T-helper 17 cell (primary cell): Measurements from ENCODE around the gene PRSS36. TPM values are rescaled to one million over a fixed set of nuclear protein-coding genes. Genes with fewer than 3 reads are reported as not detected.
"Not testable (repeated sequence)": the region's sequence is repeated elsewhere in the genome, so short reads cannot be mapped to it uniquely, and the experiment has no call there.

Source experiments
- ATAC-seq: fragments of 150-1000 bp; cut with Tn5 transposase; 2 replicates; pipeline ENCODE4 v1.10.0; 2021; ENCODE audit warnings: mild to moderate bottlenecking, moderate library complexity
- DNase-seq, 3 donors: peaks; one replicate each; pipeline versions ENCODE4 v3.0.0 to v3.0.0-alpha.2; 2020 to 2021
- H3K9me3 ChIP-seq: one replicate; pipeline ENCODE4 v1.7.0; 2013; ENCODE audit warnings: low read length, mild to moderate bottlenecking; ENCODE audit not compliant: control insufficient read depth, poor library complexity, severe bottlenecking
- H3K27ac Mint-ChIP-seq: one replicate; pipeline ENCODE4 v1.8.0; 2022; ENCODE audit warnings: mild to moderate bottlenecking, moderate library complexity, mixed read lengths
- H3K27me3 Mint-ChIP-seq: one replicate; pipeline ENCODE4 v1.8.0; 2022; ENCODE audit warnings: mixed read lengths
- H3K36me3 Mint-ChIP-seq: one replicate; pipeline ENCODE4 v1.8.0; 2022; ENCODE audit warnings: low read depth, mixed read lengths
- H3K4me1 Mint-ChIP-seq: one replicate; pipeline ENCODE4 v1.8.0; 2022; ENCODE audit warnings: mild to moderate bottlenecking, mixed read lengths
- H3K4me3 Mint-ChIP-seq: one replicate; pipeline ENCODE4 v1.8.0; 2022; ENCODE audit warnings: mild to moderate bottlenecking, moderate library complexity, mixed read lengths
- total RNA-seq, 4 donors: library from RNA in 2 of 4; stranded (reverse) in 2 of 4; gene quantifications; one replicate each; pipeline ENCODE4 v1.2.3 and lab custom pipeline; 2022 to 2026

Gene PRSS36
- total RNA-seq, 2 donors from 2014 or later, result 0.10 to 0.47 TPM

DNA sequence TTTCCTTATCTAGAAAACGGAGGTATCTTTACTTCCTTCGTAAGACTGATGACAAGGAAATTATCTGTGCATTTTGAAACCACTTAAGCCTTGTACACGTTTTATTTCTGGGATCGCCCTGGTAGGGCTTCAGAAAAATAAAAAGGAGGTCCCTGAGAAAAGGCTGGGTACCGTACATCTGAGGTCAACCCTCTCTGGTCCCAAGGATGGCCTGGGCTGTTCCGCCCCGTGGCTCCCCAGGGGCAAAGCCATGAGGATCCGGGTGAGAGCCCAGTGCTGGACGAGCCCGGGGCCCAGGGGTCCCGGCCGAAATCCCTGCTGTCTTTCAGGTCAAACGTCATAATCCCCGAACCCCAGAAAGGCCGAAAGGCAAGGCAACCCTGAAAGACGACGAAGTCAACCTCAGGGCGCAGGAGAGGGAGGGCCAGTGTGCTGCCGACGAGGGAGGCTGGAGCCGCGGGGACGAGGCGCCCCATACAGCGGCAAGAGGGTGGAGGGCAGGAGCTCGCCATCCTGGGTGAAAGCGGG, 29.4 kb upstream of the PRSS36 start:
- no peaks in the 10 kb centered on the region for H3K27me3 Mint-ChIP-seq
- no peak for ATAC-seq
- no peaks in the 10 kb centered on the region for H3K9me3 ChIP-seq
- H3K4me3 Mint-ChIP-seq, result peak overlapping the region; percentile 95
- peak overlapping the region; percentile 99 for H3K27ac Mint-ChIP-seq
- peaks cover 44% of the 10 kb centered on the region for H3K4me1 Mint-ChIP-seq
- peaks cover 8% of the 10 kb centered on the region for H3K36me3 Mint-ChIP-seq
- no peak for DNase-seq

- no peaks in the 10 kb centered on the region for H3K9me3 ChIP-seq
- Mint-ChIP-seq H3K27ac (peak overlapping the region; percentile 79), H3K4me1 (peaks cover 26% of the 10 kb centered on the region), H3K4me3 (peak overlapping the region; percentile 80), H3K36me3 (peaks cover 3% of the 10 kb centered on the region), H3K27me3 (no peaks in the 10 kb centered on the region)
- ATAC-seq (peak; percentile 28), DNase-seq (peak in 1 of 3 donors; percentile 28)
These were observed 27.3 kb upstream of the PRSS36 start for GRCh38 chr16:31177136-31177535.

DNA sequence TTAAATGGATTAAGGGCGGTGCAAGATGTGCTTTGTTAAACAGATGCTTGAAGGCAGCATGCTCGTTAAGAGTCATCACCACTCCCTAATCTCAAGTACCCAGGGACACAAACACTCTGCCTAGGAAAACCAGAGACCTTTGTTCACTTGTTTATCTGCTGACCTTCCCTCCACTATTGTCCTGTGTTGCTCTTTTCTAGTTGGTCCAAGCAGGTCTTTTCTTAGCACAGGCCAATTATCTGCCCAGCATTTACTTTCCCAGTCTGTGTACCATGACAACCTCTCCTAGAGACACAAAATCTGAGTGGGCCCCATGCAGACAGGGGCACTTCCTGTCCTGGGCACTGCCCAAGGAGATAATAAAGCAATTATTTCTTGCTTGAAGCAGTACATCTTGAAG, 20.2 kb upstream of the PRSS36 start:
- H3K9me3 ChIP-seq, ATAC-seq, H3K4me3 Mint-ChIP-seq, DNase-seq, H3K36me3 Mint-ChIP-seq, H3K27me3 Mint-ChIP-seq, H3K4me1 Mint-ChIP-seq, H3K27ac Mint-ChIP-seq: not testable (repeated sequence)

GRCh38 chr16:31168848-31169247, 19.0 kb upstream of the PRSS36 start:
- no peak for DNase-seq
- no peak overlapping the region for H3K27ac Mint-ChIP-seq
- H3K27me3 Mint-ChIP-seq, result peaks cover 6% of the 10 kb centered on the region
- H3K9me3 ChIP-seq, result no peaks in the 10 kb centered on the region
- H3K4me1 Mint-ChIP-seq, result peaks cover 2% of the 10 kb centered on the region
- no peaks in the 10 kb centered on the region for H3K36me3 Mint-ChIP-seq
- ATAC-seq, result no peak
- no peak overlapping the region for H3K4me3 Mint-ChIP-seq

DNA sequence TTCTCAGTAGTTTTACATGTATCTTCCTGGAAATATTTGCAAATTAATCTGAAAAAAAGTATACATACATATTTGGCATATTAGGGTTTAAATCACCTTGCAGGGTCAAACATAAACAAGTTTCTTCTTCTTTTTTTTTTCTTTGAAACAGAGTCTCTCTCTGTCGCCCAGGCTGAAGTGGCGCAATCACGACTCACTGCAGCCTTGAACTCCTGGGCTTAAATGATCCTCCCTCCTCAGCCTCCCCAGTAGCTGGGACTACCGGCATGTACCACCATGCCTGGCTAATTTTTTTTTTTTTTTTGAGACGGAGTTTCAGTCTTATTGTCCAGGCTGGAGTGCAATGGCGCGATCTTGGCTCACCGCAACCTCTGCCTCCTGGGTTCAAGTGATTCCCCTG, 17.4 kb upstream of the PRSS36 start:
- Mint-ChIP-seq H3K27ac (no peak overlapping the region), H3K36me3 (no peaks in the 10 kb centered on the region), H3K4me1 (peaks cover 2% of the 10 kb centered on the region)

GRCh38 chr16:31157136-31157535, 7.3 kb upstream of the PRSS36 start:
- H3K27ac Mint-ChIP-seq, result no peak overlapping the region

More for the DNA sequence above, 17.4 kb upstream of the PRSS36 start:
- no peak overlapping the region for H3K4me3 Mint-ChIP-seq
- DNase-seq, result no peak
- H3K9me3 ChIP-seq, result no peaks in the 10 kb centered on the region
- no peak for ATAC-seq
- H3K27me3 Mint-ChIP-seq, result peaks cover 6% of the 10 kb centered on the region

DNA sequence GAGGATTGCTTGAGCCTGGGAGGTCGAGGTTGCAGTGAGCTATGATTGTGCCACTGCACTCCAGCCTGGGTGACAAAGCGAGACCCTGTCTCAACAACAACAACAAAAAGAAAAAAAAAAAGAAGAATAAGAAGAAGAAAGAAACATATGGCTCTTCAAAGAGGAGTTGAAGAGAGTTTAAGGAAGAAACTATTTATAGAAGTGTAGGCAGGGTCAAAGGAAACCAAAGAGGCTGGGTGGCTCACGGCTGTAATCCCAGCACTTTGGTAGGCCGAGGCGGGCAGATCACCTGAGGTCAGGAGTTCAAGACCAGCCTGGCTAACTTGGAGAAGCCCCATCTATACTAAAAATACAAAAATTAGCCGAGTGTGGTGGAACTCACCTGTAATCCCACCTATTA, 1.1 kb upstream of the PRSS36 start:
- H3K27ac Mint-ChIP-seq, H3K4me3 Mint-ChIP-seq, H3K4me1 Mint-ChIP-seq, H3K9me3 ChIP-seq, H3K36me3 Mint-ChIP-seq, DNase-seq, ATAC-seq: not testable (repeated sequence)
- peaks cover 17% of the 10 kb centered on the region for H3K27me3 Mint-ChIP-seq

More at GRCh38 chr16:31157136-31157535, 7.3 kb upstream of the PRSS36 start:
- Mint-ChIP-seq H3K4me3 (no peak overlapping the region), H3K27me3 (peaks cover 5% of the 10 kb centered on the region), H3K4me1 (peaks cover 5% of the 10 kb centered on the region), H3K36me3 (no peaks in the 10 kb centered on the region)
- ATAC-seq (no peak), DNase-seq (no peak)
- no peaks in the 10 kb centered on the region for H3K9me3 ChIP-seq

- H3K27me3 Mint-ChIP-seq, result peaks cover 17% of the 10 kb centered on the region
- H3K9me3 ChIP-seq, result no peaks in the 10 kb centered on the region
- no peak for DNase-seq
- ATAC-seq, result no peak
- no peaks in the 10 kb centered on the region for H3K36me3 Mint-ChIP-seq
- H3K4me3 Mint-ChIP-seq, result no peak overlapping the region
- H3K4me1 Mint-ChIP-seq, result peaks cover 6% of the 10 kb centered on the region
- no peak overlapping the region for H3K27ac Mint-ChIP-seq
These were observed 534 bp downstream of the PRSS36 start for GRCh38 chr16:31149332-31149731.

DNA sequence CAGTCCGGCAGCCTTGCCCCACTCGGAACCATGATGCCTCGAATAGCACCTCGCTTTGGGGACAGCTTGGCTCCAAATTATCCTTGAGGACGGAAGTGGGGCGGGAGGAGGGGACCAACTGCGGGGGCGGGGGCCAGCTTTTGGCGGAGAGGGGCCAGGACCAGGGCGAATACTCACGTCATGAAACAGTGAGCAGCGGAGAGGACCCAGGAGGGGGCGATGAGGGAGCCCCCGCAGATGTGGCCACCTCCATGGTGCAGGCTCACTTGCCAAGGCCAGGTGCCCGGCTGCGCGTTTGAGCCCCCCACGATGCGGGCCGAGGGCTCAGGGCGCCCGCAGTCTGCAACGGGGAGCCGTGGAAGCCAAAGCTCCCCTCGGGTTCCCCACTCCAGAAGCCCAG, 970 bp downstream of the PRSS36 start:
- Mint-ChIP-seq H3K36me3 (no peaks in the 10 kb centered on the region), H3K4me1 (peaks cover 6% of the 10 kb centered on the region), H3K27ac (no peak overlapping the region), H3K4me3 (no peak overlapping the region), H3K27me3 (peaks cover 16% of the 10 kb centered on the region)
- no peak for ATAC-seq
- H3K9me3 ChIP-seq, result no peaks in the 10 kb centered on the region
- DNase-seq, result no peak

GRCh38 chr16:31148281-31148728, 1.6 kb downstream of the PRSS36 start:
- Mint-ChIP-seq H3K36me3 (no peaks in the 10 kb centered on the region), H3K4me3 (no peak overlapping the region)

DNA sequence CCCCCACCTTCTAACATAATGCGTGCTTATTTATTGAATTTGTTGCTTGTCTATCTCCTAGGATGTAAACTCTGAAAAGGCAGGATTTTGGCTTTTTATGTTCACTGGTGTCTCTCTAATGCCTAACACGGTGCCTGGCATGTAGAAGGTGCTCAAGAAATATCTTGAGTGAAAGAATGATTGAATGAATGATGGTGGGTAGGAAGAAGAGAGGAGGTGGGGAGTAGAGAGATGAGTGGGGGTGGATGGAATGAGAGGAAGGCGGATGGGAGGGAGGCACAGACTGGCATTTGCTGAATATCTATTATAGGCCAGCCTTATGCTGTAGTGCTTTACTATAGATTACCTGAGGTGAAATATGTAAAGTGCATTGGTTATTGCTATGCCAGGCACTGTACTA, 2.3 kb downstream of the PRSS36 start:
- H3K4me3 Mint-ChIP-seq, result no peak overlapping the region
- ATAC-seq, result no peak
- peaks cover 16% of the 10 kb centered on the region for H3K27me3 Mint-ChIP-seq
- peaks cover 9% of the 10 kb centered on the region for H3K4me1 Mint-ChIP-seq
- no peaks in the 10 kb centered on the region for H3K9me3 ChIP-seq
- no peaks in the 10 kb centered on the region for H3K36me3 Mint-ChIP-seq
- no peak overlapping the region for H3K27ac Mint-ChIP-seq
- no peak for DNase-seq

More at GRCh38 chr16:31148281-31148728, 1.6 kb downstream of the PRSS36 start:
- no peaks in the 10 kb centered on the region for H3K9me3 ChIP-seq
- ATAC-seq (no peak), DNase-seq (no peak)
- H3K27ac Mint-ChIP-seq, result no peak overlapping the region
- H3K27me3 Mint-ChIP-seq, result peaks cover 16% of the 10 kb centered on the region
- H3K4me1 Mint-ChIP-seq, result peaks cover 9% of the 10 kb centered on the region

DNA sequence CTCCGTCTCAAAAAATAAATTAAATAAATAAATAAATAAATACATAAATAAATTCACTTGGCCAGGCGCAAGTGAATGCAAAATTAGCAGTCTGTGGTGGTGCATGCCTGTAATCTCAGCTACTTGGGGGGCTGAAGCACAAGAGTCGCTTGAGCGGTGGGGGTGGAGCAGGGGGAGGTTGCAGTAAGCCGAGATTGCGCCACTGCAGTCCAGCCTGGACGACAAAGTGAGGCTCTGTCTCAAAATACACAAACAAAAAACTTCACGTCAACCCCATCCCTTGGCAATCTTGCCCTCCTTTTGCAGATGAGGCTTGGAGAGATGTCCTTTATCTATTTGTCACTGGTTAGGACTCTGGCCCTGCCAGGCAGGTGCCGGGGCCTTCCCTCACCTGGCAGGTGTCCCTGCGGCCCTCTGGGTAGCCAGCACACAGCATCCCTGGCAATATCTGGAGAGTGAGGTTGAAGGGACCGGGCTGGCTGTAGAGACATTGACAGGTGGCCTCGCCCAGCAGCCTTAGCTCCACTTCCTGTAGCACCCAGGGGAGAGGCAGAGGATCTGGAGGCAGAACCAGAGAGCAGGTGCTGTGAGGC, 4.4 kb downstream of the PRSS36 start:
- DNase-seq, result no peak
- no peak overlapping the region for H3K4me3 Mint-ChIP-seq
- no peaks in the 10 kb centered on the region for H3K9me3 ChIP-seq
- ATAC-seq, result no peak
- H3K4me1 Mint-ChIP-seq, result peaks cover 11% of the 10 kb centered on the region
- peaks cover 16% of the 10 kb centered on the region for H3K27me3 Mint-ChIP-seq
- no peak overlapping the region for H3K27ac Mint-ChIP-seq
- H3K36me3 Mint-ChIP-seq, result no peaks in the 10 kb centered on the region

DNA sequence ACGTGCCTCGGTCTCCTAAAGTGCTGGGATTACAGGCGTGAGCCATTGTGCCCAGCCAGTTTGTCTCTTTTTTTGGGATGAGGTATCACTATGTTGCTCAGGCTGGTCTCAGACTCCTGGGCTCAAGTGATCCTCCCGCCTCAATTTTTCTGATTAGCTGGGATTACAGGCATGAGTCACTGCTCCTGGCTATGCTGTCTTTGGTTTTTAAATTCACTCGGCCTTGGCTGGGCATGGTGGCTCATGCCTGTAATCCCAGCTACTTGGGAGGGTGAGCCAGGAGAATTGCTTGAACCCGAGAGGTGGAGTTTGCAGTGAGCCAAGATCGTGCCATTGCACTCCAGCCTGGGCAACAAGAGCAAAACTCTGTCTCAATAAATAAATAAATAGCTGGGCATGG, 5.4 kb downstream of the PRSS36 start:
- not testable (repeated sequence) for H3K4me3 Mint-ChIP-seq, ATAC-seq, H3K27ac Mint-ChIP-seq, H3K9me3 ChIP-seq, H3K36me3 Mint-ChIP-seq, DNase-seq
- H3K4me1 Mint-ChIP-seq, result peaks cover 11% of the 10 kb centered on the region
- H3K27me3 Mint-ChIP-seq, result peaks cover 16% of the 10 kb centered on the region

GRCh38 chr16:31143694-31144148, 6.1 kb downstream of the PRSS36 start:
- peak overlapping the region; percentile 80 for H3K4me3 Mint-ChIP-seq
- peak overlapping the region; percentile 37 for H3K27ac Mint-ChIP-seq
- H3K9me3 ChIP-seq, result no peaks in the 10 kb centered on the region
- DNase-seq (no peak), ATAC-seq (no peak)
- peaks cover 11% of the 10 kb centered on the region for H3K4me1 Mint-ChIP-seq
- peaks cover 16% of the 10 kb centered on the region for H3K27me3 Mint-ChIP-seq
- H3K36me3 Mint-ChIP-seq, result no peaks in the 10 kb centered on the region
